K562 treated with DMSO at 1 percent for 24 hours (cell line): ENCODE results near the gene OR2F2. TPM values are rescaled to one million over a fixed set of nuclear protein-coding genes. Genes with fewer than 3 reads are reported as not detected.

Source experiments
- total RNA-seq: library from RNA; unstranded; fragments of 300-600 nt; gene quantifications from 2 replicates; pipeline ENCODE4 v1.2.3, GENCODE V29; 2022; ENCODE audit warnings: low read depth; ENCODE audit not compliant: insufficient read depth

OR2F2 gene, protein sequence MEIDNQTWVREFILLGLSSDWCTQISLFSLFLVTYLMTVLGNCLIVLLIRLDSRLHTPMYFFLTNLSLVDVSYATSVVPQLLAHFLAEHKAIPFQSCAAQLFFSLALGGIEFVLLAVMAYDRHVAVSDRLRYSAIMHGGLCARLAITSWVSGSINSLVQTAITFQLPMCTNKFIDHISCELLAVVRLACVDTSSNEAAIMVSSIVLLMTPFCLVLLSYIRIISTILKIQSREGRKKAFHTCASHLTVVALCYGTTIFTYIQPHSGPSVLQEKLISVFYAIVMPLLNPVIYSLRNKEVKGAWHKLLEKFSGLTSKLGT
- total RNA-seq: not detected in 2 replicates

DNA sequence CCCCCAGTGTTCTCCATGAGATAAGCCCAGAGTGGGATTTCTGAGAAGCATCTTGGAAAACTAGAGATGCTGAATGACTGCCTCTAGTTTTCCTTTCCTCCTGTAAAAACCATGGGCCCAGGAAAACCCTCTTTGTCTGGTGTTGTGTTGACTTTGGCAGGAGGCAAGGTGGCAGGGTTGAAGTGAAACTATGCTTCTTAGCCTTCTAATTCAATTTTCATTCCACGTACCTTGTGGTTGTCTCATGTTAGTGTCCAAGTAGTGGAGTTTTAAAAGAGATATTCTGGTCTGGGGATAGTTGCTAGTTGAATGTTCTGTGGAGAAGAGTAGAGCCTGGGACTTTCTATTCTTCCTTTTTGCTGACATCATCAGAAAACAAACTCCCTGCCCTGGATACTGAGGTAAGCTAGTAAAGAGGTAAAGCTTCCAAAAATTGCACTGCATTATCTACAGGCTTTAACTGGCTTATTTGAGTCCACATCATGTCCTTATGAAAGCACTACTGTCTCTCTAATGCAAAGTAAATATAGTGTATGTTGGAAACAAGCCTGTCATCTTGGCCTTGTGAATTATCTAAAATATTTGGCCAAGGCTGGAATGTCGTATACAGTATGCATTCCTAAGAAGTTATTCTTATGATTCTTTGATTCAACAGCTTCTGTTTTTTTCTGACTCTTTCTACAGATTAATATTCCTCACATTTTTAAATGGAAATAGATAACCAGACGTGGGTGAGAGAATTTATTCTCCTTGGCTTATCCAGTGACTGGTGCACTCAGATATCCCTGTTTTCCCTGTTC, at the start of gene OR2F2:
TSS of gene OR2F2 (plus strand) at position 708 of the 800 bp plus-strand sequence. CDS start at position 708, 0 bp downstream.

DNA sequence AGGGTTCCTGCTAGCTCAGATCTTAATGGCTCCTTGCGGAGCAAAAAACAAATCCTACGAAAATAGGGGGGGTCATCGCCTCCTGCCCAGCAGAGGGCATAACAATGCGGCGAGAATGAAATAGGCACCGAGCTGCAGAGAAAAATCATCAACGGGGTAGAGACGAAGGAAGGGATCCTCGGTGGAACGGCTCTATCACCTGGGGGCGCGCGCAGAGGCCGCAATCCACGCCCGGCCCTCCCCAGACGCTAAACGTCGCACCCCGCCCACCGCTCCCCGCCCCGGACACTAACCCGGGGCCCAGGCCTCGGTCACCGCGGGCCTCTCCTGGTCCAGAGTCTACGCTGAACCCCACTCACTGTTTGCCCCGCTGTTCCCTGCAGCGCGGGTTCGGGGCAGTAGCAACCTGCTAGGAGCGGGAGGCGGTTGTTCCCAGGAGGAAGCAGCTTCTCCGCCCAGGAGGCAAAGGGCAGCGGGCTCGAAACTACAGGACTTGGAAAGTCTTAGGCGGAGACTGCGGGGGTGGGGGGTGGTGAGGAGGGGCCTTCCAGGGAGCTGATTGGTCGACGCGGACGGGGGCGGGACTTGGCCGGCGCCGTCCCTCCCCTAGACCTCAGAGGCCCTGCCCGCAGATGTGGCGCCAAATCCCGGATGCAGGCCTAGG, 33.2 kb upstream of the OR2F2 start, which contains the start of gene TCAF1:
TSS of gene TCAF1 (minus strand) at position 509 of the 664 bp plus-strand sequence. CDS start 25,568 bp downstream, outside the sequence.

DNA sequence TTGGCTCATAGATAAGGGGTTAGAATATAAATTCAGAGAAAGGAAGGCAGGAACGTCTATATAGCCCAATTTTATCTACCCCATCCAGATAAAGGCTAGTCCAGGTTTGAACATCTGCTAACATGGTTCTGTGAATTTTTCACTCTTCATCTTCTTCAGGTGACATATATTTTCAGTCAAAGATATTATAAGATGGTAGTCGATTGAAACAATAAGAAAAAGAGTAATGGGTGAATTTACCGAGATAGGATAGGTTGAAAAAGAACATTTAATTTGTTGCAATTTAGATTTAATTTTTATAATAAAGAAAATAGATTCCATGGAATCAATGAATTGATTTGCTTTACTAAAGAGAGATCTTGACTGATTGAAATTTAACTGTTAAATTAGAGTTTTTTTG, 19.5 kb downstream of the OR2F2 start, which contains the start of gene OR2F1:
TSS of gene OR2F1 (plus strand) at position 301 of the 400 bp plus-strand sequence. CDS start 5,127 bp downstream, outside the sequence.

Other genes with a start within 250 kb of the OR2F2 start
- gene CTAGE6, start 177.5 kb upstream of the OR2F2 start, total RNA-seq: not detected in 2 replicates
- gene TCAF1, start 33.1 kb upstream of the OR2F2 start, total RNA-seq: 53.3 and 58.8 TPM in 2 replicates
- not detected in 2 replicates for gene OR2F1, start 19.6 kb downstream of the OR2F2 start, total RNA-seq
- not detected in 2 replicates for gene OR6B1, start 65.1 kb downstream of the OR2F2 start, total RNA-seq
- gene OR2A5, start 113.7 kb downstream of the OR2F2 start, total RNA-seq: not detected in 2 replicates
- not detected in 2 replicates for gene OR2A25, start 134.6 kb downstream of the OR2F2 start, total RNA-seq
- gene OR2A12, start 151.0 kb downstream of the OR2F2 start, total RNA-seq: not detected in 2 replicates
- not detected in 2 replicates for gene OR2A2, start 174.3 kb downstream of the OR2F2 start, total RNA-seq
- not detected in 2 replicates for gene OR2A14, start 187.9 kb downstream of the OR2F2 start, total RNA-seq
- not detected in 2 replicates for gene CTAGE4, start 248.2 kb downstream of the OR2F2 start, total RNA-seq